H1 (cell line): ENCODE results near the gene TRAPPC2. TPM values are rescaled to one million over a fixed set of nuclear protein-coding genes. Genes with fewer than 3 reads are reported as not detected.
"Not testable (repeated sequence)": the region's sequence is repeated elsewhere in the genome, so short reads cannot be mapped to it uniquely, and the experiment has no call there.

Experiments
- CTCF ChIA-PET: fragments of 300-600 bp; sonication (Branson Sonifier 250); formaldehyde crosslinking; loops from one replicate; lab custom pipeline; 2021; ENCODE audit not compliant: partially characterized antibody; lab: Charles Lee
- POLR2A ChIA-PET: fragments of 300-600 bp; sonication (Branson Sonifier 250); formaldehyde crosslinking; loops from one replicate; lab custom pipeline; 2021; ENCODE audit warnings: inconsistent platforms; ENCODE audit not compliant: partially characterized antibody; lab: Charles Lee
- DNase-seq, 2 experiments: peaks; one replicate each; pipeline versions ENCODE4 v3.0.0 to v3.0.0-alpha.2; 2010 to 2022; ENCODE audit warnings: low spot score in 2 of 2, low read depth in 1 of 2, mixed read lengths in 1 of 2
- FAIRE-seq: peaks from 2 replicates; lab custom pipeline; 2011; peaks lifted over from hg19 to GRCh38; lab: Jason Lieb, UNC
- H2AFZ ChIP-seq: 2 replicates; pipeline ENCODE4 v1.8.1; 2012; ENCODE audit warnings: low read length, inconsistent platforms
- H2AK5ac ChIP-seq: 2 replicates; pipeline ENCODE4 v1.6.1; 2013; ENCODE audit warnings: low read depth, low read length
- H2BK120ac ChIP-seq: replicated peaks from 2 replicates; pipeline ENCODE3; 2013; ENCODE audit warnings: low read depth, low read length, inconsistent platforms
- H2BK12ac ChIP-seq: 2 replicates; pipeline ENCODE4 v1.6.1; 2013; ENCODE audit warnings: low read depth, low read length
- H2BK15ac ChIP-seq: 2 replicates; pipeline ENCODE4 v1.6.1; 2013; ENCODE audit warnings: low read length
- H2BK20ac ChIP-seq: 2 replicates; pipeline ENCODE4 v1.6.1; 2013; ENCODE audit warnings: low read length
- H2BK5ac ChIP-seq: 2 replicates; pipeline ENCODE4 v1.6.1; 2013; ENCODE audit warnings: low read depth, low read length
- H3K14ac ChIP-seq: 2 replicates; pipeline ENCODE4 v1.6.1; 2013; ENCODE audit warnings: inconsistent platforms; ENCODE audit not compliant: insufficient read length
- H3K18ac ChIP-seq: 2 replicates; pipeline ENCODE4 v1.6.1; 2013; ENCODE audit warnings: low read length; ENCODE audit errors: extremely low read depth
- H3K23ac ChIP-seq: 2 replicates; pipeline ENCODE4 v1.6.1; 2013; ENCODE audit warnings: inconsistent platforms; ENCODE audit not compliant: insufficient read length
- H3K23me2 ChIP-seq: 2 replicates; pipeline ENCODE4 v1.6.1; 2013; ENCODE audit warnings: low read depth, low read length
- H3K27ac ChIP-seq: 2 replicates; pipeline ENCODE4 v1.6.1; 2011; ENCODE audit warnings: low read depth, low read length, inconsistent platforms
- H3K27me3 ChIP-seq, 4 experiments: replicated peaks in 1 of 4; 1 replicate in 1 of 4; 2 replicates in 3 of 4; pipeline versions ENCODE4 v1.6.1 to v1.8.1; 2011 to 2013; ENCODE audit warnings: low read length in 3 of 4, mild to moderate bottlenecking in 3 of 4, inconsistent platforms in 2 of 4, mixed read lengths in 2 of 4, moderate library complexity in 1 of 4; ENCODE audit not compliant: control insufficient read depth in 3 of 4, insufficient read depth in 3 of 4; ENCODE audit errors: extremely low read depth in 1 of 4
- H3K36me3 ChIP-seq, 4 experiments: 2 replicates each; pipeline versions ENCODE4 v1.6.1 to v1.8.1; 2011 to 2013; ENCODE audit warnings: mild to moderate bottlenecking in 4 of 4, low read length in 3 of 4, moderate library complexity in 2 of 4, control low read depth in 1 of 4, inconsistent platforms in 1 of 4; ENCODE audit not compliant: insufficient read depth in 4 of 4, control insufficient read depth in 2 of 4
- H3K4ac ChIP-seq: replicated peaks from 2 replicates; pipeline ENCODE3; 2013; ENCODE audit warnings: low read length, low read depth, mixed read lengths, inconsistent platforms; ENCODE audit not compliant: insufficient read length
- H3K4me1 ChIP-seq, 4 experiments: replicated peaks in 1 of 4; 1 replicate in 1 of 4; 2 replicates in 3 of 4; pipeline versions ENCODE4 v1.6.1 to v1.8.1; 2011 to 2013; ENCODE audit warnings: low read length in 3 of 4, inconsistent platforms in 2 of 4, mixed read lengths in 1 of 4; ENCODE audit not compliant: insufficient read depth in 4 of 4, control insufficient read depth in 3 of 4
- H3K4me2 ChIP-seq, 2 experiments: 2 replicates each; pipeline versions ENCODE4 v1.6.1 to v1.8.1; 2011 to 2013; ENCODE audit warnings: low read depth in 2 of 2, low read length in 2 of 2, control low read depth in 1 of 2, inconsistent platforms in 1 of 2, mild to moderate bottlenecking in 1 of 2; ENCODE audit not compliant: insufficient read depth in 1 of 2
- H3K4me3 ChIP-seq, 4 experiments: fragments of 200-600, 300-600 bp in 1 of 4; sonication (generic), shearing (Covaris generic), sonication (Bioruptor Twin) in 1 of 4; 2 replicates each; pipeline versions ENCODE4 v1.5.1 to v1.8.1; 2011 to 2016; ENCODE audit warnings: low read length in 4 of 4, low read depth in 3 of 4, control low read depth in 2 of 4, inconsistent platforms in 2 of 4, mild to moderate bottlenecking in 2 of 4, mixed read lengths in 1 of 4, moderate library complexity in 1 of 4; ENCODE audit not compliant: insufficient read depth in 2 of 4; ENCODE audit errors: extremely low read depth in 1 of 4
- H3K56ac ChIP-seq: replicated peaks from 2 replicates; pipeline ENCODE3; 2013; ENCODE audit warnings: low read depth, mild to moderate bottlenecking, mixed read lengths, low read length, inconsistent platforms; ENCODE audit not compliant: insufficient read length
- H3K79me1 ChIP-seq: 2 replicates; pipeline ENCODE4 v1.6.1; 2013; ENCODE audit warnings: low read depth, low read length, control low read depth
- H3K79me2 ChIP-seq, 2 experiments: 2 replicates each; pipeline versions ENCODE4 v1.6.1 to v1.8.1; 2012 to 2013; ENCODE audit warnings: low read length in 2 of 2, mild to moderate bottlenecking in 2 of 2, inconsistent platforms in 1 of 2; ENCODE audit not compliant: insufficient read depth in 2 of 2, control insufficient read depth in 1 of 2
- H3K9ac ChIP-seq, 4 experiments: replicated peaks in 1 of 4; 1 replicate in 1 of 4; 2 replicates in 3 of 4; pipeline versions ENCODE4 v1.6.1 to v1.8.1; 2011 to 2013; ENCODE audit warnings: low read depth in 3 of 4, low read length in 3 of 4, control low read depth in 2 of 4, mild to moderate bottlenecking in 2 of 4, moderate library complexity in 2 of 4, inconsistent platforms in 1 of 4; ENCODE audit errors: extremely low read depth in 1 of 4
- H3K9me3 ChIP-seq, 2 experiments: 2 replicates each; pipeline versions ENCODE4 v1.6.1 to v1.8.1; 2012 to 2013; ENCODE audit warnings: mild to moderate bottlenecking in 2 of 2, moderate library complexity in 2 of 2, control low read depth in 1 of 2, inconsistent platforms in 1 of 2, low read depth in 1 of 2, low read length in 1 of 2, mixed read lengths in 1 of 2; ENCODE audit not compliant: insufficient read depth in 2 of 2
- H4K20me1 ChIP-seq, 2 experiments: replicated peaks in 1 of 2; 2 replicates each; pipeline versions ENCODE3 to v1.8.1; 2011 to 2013; ENCODE audit warnings: inconsistent platforms in 2 of 2, low read length in 2 of 2, mild to moderate bottlenecking in 1 of 2; ENCODE audit not compliant: insufficient read depth in 2 of 2, control insufficient read depth in 1 of 2
- H4K5ac ChIP-seq: 2 replicates; pipeline ENCODE4 v1.6.1; 2013; ENCODE audit warnings: low read length, low read depth, mixed read lengths, inconsistent platforms; ENCODE audit not compliant: insufficient read length
- H4K8ac ChIP-seq: 2 replicates; pipeline ENCODE4 v1.8.0; 2013; ENCODE audit warnings: mild to moderate bottlenecking, moderate library complexity, low read length, inconsistent platforms; ENCODE audit not compliant: insufficient read depth; ENCODE audit errors: extremely low read depth
- H4K91ac ChIP-seq: replicated peaks from 2 replicates; pipeline ENCODE3; 2013; ENCODE audit warnings: low read length, mixed read lengths, inconsistent platforms; ENCODE audit not compliant: insufficient read length
- WGBS, 2 experiments: shearing (Covaris generic) in 1 of 2; methylation state at CpG; one replicate each; pipeline versions ENCODE4 v1.1.6 to v1.1.7; 2013 to 2015; ENCODE audit warnings: low lambda C conversion rate in 2 of 2, mixed read lengths in 2 of 2, inconsistent platforms in 1 of 2, low coverage in 1 of 2, missing lambda C conversion rate in 1 of 2; ENCODE audit not compliant: insufficient replicate concordance in 2 of 2, insufficient coverage in 1 of 2, insufficient read length in 1 of 2; ENCODE audit errors: extremely low coverage in 1 of 2, missing lambda C conversion rate in 1 of 2; 5-methylcytosine and 5-hydroxymethylcytosine counted together
- polyA plus RNA-seq, 7 experiments: library from polyadenylated mRNA; depleted of rRNA in 3 of 7; stranded (reverse) in 5 of 7; unstranded in 2 of 7; fragments of >200 nt in 5 of 7; fragments of 200-250 nt in 2 of 7; gene quantifications; 1 replicate in 5 of 7; 2 replicates in 1 of 7; 4 replicates in 1 of 7; pipeline versions ENCODE4 v1.2.1 to v1.2.3, GENCODE V29; 2011 to 2013; ENCODE audit warnings: missing spikeins in 2 of 7, mixed read lengths in 2 of 7
- total RNA-seq: library from RNA; stranded (reverse); fragmentation: NEBNext Ultra II Directional; extraction: Animal tissue kit (Norgen Biotek cat#: 25700); gene quantifications from 2 replicates; pipeline ENCODE4 v1.2.1, GENCODE V29; 2021

The TRAPPC2 gene
- total and polyA plus RNA-seq, 2 of the 8 experiments (the other 6 are each of a cell fraction or from before 2014, with no cell fraction given) = 6.7 to 10.8 TPM

- H2BK20ac ChIP-seq, H3K36me3 ChIP-seq, H4K8ac ChIP-seq, H4K91ac ChIP-seq, H3K9ac ChIP-seq, H2BK15ac ChIP-seq, FAIRE-seq, H3K18ac ChIP-seq, H3K79me2 ChIP-seq, H3K27ac ChIP-seq, H3K27me3 ChIP-seq, H3K14ac ChIP-seq, H2AK5ac ChIP-seq, H3K4ac ChIP-seq, H4K5ac ChIP-seq, DNase-seq, H3K23me2 ChIP-seq, H2BK12ac ChIP-seq, H2BK5ac ChIP-seq, H3K4me1 ChIP-seq, H2BK120ac ChIP-seq, H3K23ac ChIP-seq, H2AFZ ChIP-seq, H3K4me2 ChIP-seq, H3K9me3 ChIP-seq, H3K4me3 ChIP-seq, H4K20me1 ChIP-seq, H3K79me1 ChIP-seq, H3K56ac ChIP-seq: not testable (repeated sequence)
- WGBS, 2 experiments = 83% methylated on average over 7 of the region's 9 CpGs; no CpG with 5 or more reads in 1 of the 2 experiments
- ChIA-PET POLR2A (interaction anchor here (1.2 to 3.6 kb wide), 2 partner anchors 9 to 10 kb away, joined by 3 to 19 read pairs; partner anchors contain the start of genes OFD1 and TRAPPC2), CTCF (interaction anchor here (0.7 to 1.6 kb wide), 4 partner anchors 10 to 24 kb away, joined by 3 to 5 read pairs (median 4); partner anchors contain the start of genes OFD1 and TRAPPC2)
Measured at GRCh38 chrX:13724878-13725277, 9.5 kb downstream of the TRAPPC2 start.
